ENCODE measurements around the gene ITK.
A peak's percentile ranks its signal among the peaks of the same experiment; 100 is the strongest.

- TF ChIP-seq CTCF (IDR thresholded peaks at IDR 0.05 in 8 of 11, conservative IDR thresholded peaks at IDR 0.05 in 3 of 11) (peak; percentile 80 to 92 (median 88)), POLR2A (IDR thresholded peaks at IDR 0.05) (no peak), POLR2AphosphoS5 (IDR thresholded peaks at IDR 0.05) (peak in 1 of 3 donors; percentile 56)
These were observed 31.7 kb upstream of the ITK start for GRCh38 chr5:157148734-157149615.

Measured in spleen (tissue), 7 donors.